HUES6 (cell line): ENCODE results near the gene IFITM1.
"Not testable (repeated sequence)": the region's sequence is repeated elsewhere in the genome, so short reads cannot be mapped to it uniquely, and the experiment has no call there.

Experiments used
- H3K27ac ChIP-seq: 2 replicates; pipeline ENCODE4 v1.7.0; 2013; ENCODE audit warnings: low read depth, mild to moderate bottlenecking, low read length, inconsistent platforms
- H3K27me3 ChIP-seq: 2 replicates; pipeline ENCODE4 v1.6.1; 2013; ENCODE audit warnings: low read length; ENCODE audit not compliant: control insufficient read depth, insufficient read depth
- H3K36me3 ChIP-seq: 2 replicates; pipeline ENCODE4 v1.6.1; 2013; ENCODE audit warnings: low read length; ENCODE audit not compliant: control insufficient read depth, insufficient read depth
- H3K4me1 ChIP-seq: 2 replicates; pipeline ENCODE4 v1.6.1; 2013; ENCODE audit warnings: low read length; ENCODE audit not compliant: control insufficient read depth, insufficient read depth
- H3K4me3 ChIP-seq: 2 replicates; pipeline ENCODE4 v1.5.1; 2013; ENCODE audit warnings: low read depth, low read length
- H3K9ac ChIP-seq: one replicate; pipeline ENCODE4 v1.6.1; 2013; ENCODE audit warnings: mild to moderate bottlenecking, low read length
- H3K9me3 ChIP-seq: 2 replicates; pipeline ENCODE4 v1.6.1; 2013; ENCODE audit warnings: low read depth, low read length; ENCODE audit not compliant: control insufficient read depth, insufficient read depth

Gene IFITM1

DNA sequence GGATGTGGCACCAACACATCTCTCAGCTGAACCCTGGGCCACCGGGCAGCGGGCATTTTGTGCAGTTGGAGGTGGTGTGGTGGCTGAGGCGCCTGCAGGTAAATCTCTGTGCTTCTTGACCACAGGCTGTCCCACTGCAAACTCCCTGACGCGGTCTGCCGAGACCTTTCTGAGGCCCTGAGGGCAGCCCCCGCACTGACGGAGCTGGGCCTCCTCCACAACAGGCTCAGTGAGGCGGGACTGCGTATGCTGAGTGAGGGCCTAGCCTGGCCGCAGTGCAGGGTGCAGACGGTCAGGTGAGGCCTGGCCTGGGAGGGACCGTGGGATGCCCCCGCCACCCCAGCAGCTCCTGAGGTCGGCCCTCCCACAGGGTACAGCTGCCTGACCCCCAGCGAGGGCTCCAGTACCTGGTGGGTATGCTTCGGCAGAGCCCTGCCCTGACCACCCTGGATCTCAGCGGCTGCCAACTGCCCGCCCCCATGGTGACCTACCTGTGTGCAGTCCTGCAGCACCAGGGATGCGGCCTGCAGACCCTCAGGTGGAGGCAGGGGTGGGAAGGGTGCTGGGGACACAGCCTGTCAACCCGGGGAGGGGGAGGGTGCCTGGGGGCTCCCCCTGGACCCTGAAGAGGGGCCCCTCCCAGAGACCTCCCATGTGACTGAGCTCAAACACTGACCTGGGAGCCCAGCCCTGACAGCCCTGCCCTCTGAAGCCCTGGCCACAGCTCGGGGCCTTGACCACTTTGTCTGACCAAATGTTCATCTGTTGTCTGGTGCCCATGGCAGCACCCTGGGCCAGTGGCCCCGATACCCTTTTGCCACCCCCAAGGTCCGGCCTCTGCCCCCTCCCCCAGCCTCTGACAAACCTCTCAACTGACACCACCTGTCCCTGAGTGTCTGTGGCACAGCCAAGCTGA lies 29.5 kb upstream of the IFITM1 start:
- Histone ChIP-seq H3K4me1 (peaks cover 22% of the 10 kb centered on the region), H3K27ac (no peak overlapping the region), H3K9me3 (no peaks in the 10 kb centered on the region), H3K4me3 (no peak overlapping the region), H3K9ac (no peak overlapping the region), H3K27me3 (peaks cover 58% of the 10 kb centered on the region), H3K36me3 (no peaks in the 10 kb centered on the region)

- no peaks in the 10 kb centered on the region for H3K9me3 ChIP-seq
- no peaks in the 10 kb centered on the region for H3K36me3 ChIP-seq
- H3K27me3 ChIP-seq, result peaks cover 49% of the 10 kb centered on the region
- H3K4me3 ChIP-seq, result no peak overlapping the region
- peaks cover 31% of the 10 kb centered on the region for H3K4me1 ChIP-seq
- H3K27ac ChIP-seq, result no peak overlapping the region
- no peak overlapping the region for H3K9ac ChIP-seq
Measured at GRCh38 chr11:285021-285893, 28.6 kb upstream of the IFITM1 start.

DNA sequence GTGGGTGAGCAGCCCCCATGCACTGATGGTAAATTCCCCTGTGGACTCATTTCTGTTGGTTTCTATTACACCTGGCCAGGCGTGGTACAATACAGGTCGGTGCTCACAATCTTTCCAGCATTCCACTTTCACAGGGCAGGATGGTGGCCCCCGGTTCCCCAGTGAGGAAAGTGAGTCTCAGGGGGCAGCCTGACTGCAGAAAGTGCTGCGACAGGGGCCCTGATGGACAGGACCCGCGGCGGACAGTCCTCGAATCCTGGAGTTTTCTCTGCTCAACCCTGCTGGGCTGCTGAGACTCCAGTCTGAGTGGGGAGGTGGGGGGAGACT lies 28.0 kb upstream of the IFITM1 start:
- Histone ChIP-seq H3K27me3 (peaks cover 43% of the 10 kb centered on the region), H3K9me3 (no peaks in the 10 kb centered on the region), H3K27ac (no peak overlapping the region), H3K4me1 (peaks cover 37% of the 10 kb centered on the region), H3K9ac (no peak overlapping the region), H3K4me3 (no peak overlapping the region), H3K36me3 (no peaks in the 10 kb centered on the region)

- peaks cover 30% of the 10 kb centered on the region for H3K27me3 ChIP-seq
- not testable (repeated sequence) for H3K4me3 ChIP-seq, H3K9ac ChIP-seq, H3K36me3 ChIP-seq, H3K9me3 ChIP-seq, H3K27ac ChIP-seq
- H3K4me1 ChIP-seq, result peaks cover 46% of the 10 kb centered on the region
Measured at GRCh38 chr11:286977-287820, 26.6 kb upstream of the IFITM1 start.

DNA sequence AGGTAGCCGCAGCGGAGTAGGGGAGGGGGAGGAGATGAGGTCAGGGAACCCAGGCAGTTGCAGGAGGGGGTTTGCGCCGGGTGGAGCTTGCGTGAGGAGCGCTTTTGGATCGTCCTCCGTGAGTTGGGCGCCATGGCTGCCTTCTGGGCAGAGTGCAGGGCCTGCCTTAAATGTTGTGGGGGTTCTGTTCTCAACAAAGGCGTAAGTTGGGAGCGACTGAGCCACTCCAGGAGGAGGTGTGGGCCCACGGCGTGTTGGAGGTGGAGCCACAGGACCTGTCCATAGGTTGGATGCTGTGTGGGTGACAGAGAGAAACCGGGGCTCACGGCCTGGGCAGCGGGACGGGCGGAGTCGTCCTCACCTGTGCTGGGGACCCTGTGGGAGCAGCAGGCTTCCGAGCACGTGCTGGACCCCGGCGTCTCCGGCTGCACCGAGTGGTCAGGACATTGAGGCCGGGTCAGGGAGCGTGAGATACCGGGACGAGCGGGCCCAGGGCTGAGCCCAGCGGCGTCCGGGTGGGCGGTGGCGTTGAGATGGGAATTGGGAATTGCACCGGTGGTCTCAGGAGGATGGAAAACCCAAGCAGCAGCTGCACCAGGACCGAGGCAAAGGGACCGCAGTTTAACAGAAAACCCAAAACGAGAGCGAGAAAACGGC lies 25.9 kb upstream of the IFITM1 start:
- H3K36me3 ChIP-seq, result peaks cover 6% of the 10 kb centered on the region
- no peaks in the 10 kb centered on the region for H3K9me3 ChIP-seq
- H3K9ac ChIP-seq, result no peak overlapping the region
- peaks cover 46% of the 10 kb centered on the region for H3K4me1 ChIP-seq
- peak overlapping the region; percentile 64 for H3K4me3 ChIP-seq
- peaks cover 22% of the 10 kb centered on the region for H3K27me3 ChIP-seq
- H3K27ac ChIP-seq, result no peak overlapping the region

GRCh38 chr11:288478-289397 lies 25.1 kb upstream of the IFITM1 start, which contains the start of gene PGGHG:
Gene PGGHG, plus strand, starts transcription at chr11:289126. Its CDS starts 691 bp downstream, at chr11:289817.
- H3K4me1 ChIP-seq, result peaks cover 46% of the 10 kb centered on the region
- peaks cover 14% of the 10 kb centered on the region for H3K36me3 ChIP-seq
- H3K27ac ChIP-seq, result no peak within 1 kb of the TSS
- H3K27me3 ChIP-seq, result peaks cover 21% of the 10 kb centered on the region
- H3K9ac ChIP-seq, result peak within 1 kb of the TSS; percentile 36
- peak within 1 kb of the TSS; percentile 64 for H3K4me3 ChIP-seq
- no peaks in the 10 kb centered on the region for H3K9me3 ChIP-seq

DNA sequence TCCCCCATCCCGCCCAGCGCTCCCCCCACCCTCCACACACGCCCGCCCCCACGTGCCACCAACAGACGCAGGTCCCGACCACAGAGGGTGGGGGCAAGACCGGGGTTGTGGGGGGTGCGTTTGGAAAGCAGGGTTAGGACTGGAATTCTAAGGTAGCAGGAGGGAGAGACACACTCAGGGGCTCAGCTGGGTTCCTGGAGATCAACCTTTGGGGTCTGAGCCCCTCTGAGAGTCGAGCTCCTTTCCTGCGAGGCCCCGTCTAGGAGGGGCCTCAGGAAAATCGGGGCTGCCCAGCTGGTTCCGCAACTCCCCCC lies 24.5 kb upstream of the IFITM1 start:
- peaks cover 20% of the 10 kb centered on the region for H3K36me3 ChIP-seq
- H3K4me1 ChIP-seq, result peaks cover 40% of the 10 kb centered on the region
- no peak overlapping the region for H3K27ac ChIP-seq
- no peaks in the 10 kb centered on the region for H3K9me3 ChIP-seq
- peaks cover 21% of the 10 kb centered on the region for H3K27me3 ChIP-seq
- H3K9ac ChIP-seq, result no peak overlapping the region
- peak overlapping the region; percentile 43 for H3K4me3 ChIP-seq

DNA sequence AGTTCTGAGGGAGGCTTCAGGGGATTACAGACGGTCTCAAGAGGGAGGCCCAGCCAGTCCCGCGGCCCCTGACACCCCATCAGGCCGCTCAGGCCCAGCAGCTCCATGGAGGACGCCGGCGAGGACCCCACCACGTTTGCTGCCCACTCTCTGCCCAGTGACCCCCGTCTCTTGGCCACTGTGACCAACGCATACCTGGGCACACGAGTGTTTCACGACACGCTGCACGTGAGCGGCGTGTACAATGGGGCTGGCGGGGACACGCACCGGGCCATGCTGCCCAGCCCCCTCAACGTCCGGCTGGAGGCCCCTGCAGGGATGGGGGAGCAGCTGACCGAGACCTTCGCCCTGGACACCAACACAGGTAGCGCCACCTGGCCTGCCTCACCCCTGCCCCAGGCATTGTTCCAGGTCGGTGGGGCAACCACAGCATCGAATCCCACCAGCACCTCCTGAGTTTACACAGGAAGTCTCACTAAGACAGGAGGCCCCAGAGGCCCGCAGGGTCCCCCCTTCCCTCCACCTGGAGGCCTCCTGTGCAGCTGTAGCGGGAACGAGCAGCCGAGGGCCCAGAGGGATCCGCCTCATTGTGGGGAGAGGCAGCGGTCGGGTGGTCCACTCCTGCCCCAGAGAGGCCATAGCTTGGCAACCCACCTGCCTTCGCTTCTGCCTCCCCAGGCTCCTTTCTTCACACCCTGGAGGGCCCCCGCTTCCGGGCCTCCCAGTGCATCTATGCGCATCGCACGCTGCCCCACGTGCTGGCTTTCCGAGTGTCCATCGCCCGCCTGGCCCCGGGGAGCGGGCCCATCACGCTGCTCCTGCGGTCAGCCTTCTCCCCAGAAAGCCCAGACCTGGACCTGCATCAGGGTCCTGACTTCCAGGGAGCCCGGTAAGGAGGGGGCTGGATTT lies 23.9 kb upstream of the IFITM1 start:
- Histone ChIP-seq H3K4me1 (peaks cover 39% of the 10 kb centered on the region), H3K9me3 (no peaks in the 10 kb centered on the region), H3K36me3 (peaks cover 26% of the 10 kb centered on the region), H3K27me3 (peaks cover 21% of the 10 kb centered on the region), H3K4me3 (peak overlapping the region; percentile 43), H3K9ac (peak overlapping the region; percentile 36), H3K27ac (no peak overlapping the region)

- H3K4me1 ChIP-seq, result peaks cover 39% of the 10 kb centered on the region
- peaks cover 21% of the 10 kb centered on the region for H3K27me3 ChIP-seq
- H3K9ac ChIP-seq, result peak overlapping the region; percentile 5
- H3K4me3 ChIP-seq, result no peak overlapping the region; the same call in 1 of the 2 replicates
- H3K36me3 ChIP-seq, result peaks cover 30% of the 10 kb centered on the region
- no peak overlapping the region for H3K27ac ChIP-seq
- no peaks in the 10 kb centered on the region for H3K9me3 ChIP-seq
Measured at GRCh38 chr11:290621-291231, 23.1 kb upstream of the IFITM1 start.
